NCI-H2107 (cell line): ENCODE data around the gene NEURL1.
"Not testable (repeated sequence)": the region's sequence is repeated elsewhere in the genome, so short reads cannot be mapped to it uniquely, and the experiment has no call there.

Experiments used
- DNase-seq: peaks from one replicate; lab custom pipeline; 2025; lab: John Stamatoyannopoulos, UW

The NEURL1 gene

DNA sequence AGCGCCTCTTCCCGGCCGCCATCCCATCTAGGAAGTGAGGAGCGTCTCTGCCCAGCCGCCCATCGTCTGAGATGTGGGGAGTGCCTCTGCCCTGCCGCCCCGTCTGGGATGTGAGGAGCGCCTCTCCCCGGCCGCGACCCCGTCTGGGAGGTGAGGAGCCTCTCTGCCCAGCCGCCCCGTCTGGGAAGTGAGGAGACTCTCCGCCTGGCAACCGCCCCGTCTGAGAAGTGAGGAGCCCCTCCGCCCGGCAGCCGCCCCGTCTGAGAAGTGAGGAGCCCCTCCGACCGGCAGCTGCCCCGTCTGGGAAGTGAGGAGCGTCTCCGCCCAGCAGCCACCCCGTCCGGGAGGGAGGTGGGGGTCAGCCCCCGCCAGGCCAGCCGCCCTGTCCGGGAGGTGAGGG lies 113.5 kb downstream of the NEURL1 start:
- not testable (repeated sequence) for DNase-seq

DNA sequence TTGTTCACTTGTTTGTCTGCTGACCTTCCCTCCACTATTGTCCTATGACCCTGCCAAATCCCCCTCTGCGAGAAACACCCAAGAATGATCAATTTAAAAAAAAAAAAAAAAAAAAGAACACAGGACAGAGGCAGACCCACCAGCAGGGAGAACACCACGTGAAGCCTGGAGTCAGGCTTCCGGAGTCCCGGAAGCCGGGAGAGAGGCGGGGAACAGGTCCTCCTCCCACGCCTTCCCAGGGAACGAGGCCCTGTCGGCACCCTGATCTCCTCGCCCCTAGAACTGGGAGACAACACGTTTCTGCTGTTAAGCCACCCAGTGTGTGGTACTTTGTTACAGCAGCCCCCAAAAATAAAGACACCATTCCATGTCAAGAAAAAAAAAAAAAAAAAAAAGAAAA lies 114.6 kb downstream of the NEURL1 start:
- DNase-seq, result not testable (repeated sequence)

DNA sequence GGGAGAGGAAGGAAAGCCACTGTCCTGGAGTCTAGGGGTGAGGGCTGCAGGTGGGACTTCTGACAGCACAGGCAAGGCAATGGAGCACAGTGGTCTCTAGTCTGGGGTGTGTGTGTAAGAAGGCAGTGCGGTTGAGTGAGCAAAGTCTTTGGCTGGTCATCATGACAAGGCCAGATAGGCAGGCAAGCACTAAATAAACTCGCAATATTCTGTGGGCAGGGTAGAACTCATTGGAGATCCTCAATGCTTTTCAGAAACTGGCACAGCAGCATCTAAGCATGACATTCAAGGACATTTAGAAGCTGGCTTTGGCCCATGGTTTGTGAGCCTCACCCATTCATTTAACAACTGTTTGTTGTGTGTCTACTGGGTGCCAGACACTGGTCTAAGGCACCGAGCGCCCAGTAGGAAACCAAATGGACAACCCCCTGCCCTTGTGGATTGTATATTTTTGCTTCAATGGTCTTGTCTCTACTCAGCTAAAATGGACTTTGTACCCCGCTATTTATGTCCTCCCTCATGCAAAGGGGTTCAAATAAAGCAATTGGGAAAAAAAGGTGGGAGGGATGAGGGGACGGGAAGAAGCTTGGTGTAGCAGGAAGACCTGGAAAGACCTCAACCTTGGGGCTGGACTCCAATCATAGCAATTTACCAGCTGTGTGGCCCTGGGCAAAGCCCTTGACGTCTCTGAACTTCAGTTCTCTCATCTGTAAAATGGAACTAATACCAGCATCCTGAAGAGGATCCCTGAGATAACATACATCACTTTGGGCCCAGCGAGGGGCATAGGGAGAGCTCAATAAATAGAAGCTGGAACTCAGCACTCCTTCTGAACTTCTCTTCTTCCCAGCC lies 116.0 kb downstream of the NEURL1 start:
- DNase-seq, result no peak

DNA sequence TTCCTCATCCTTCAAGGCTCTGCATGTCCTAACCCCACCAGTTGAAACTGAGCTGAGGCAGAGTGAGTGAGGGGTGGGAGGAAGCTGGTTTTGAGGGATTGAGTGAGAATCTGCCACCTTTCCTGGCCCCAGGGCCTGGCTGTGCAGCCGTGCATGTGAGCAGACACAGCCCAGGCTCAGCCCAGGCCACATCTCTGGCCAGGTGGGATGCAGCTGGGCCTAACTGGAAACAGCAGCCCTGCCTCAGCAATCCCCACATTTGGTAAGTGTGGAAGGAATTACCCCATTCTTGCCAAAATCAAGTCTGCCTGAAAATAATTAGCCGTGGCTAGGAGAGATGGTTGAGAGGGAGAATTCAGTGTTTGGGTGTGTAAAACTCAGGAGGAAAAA lies 116.6 kb downstream of the NEURL1 start:
- DNase-seq, result no peak

DNA sequence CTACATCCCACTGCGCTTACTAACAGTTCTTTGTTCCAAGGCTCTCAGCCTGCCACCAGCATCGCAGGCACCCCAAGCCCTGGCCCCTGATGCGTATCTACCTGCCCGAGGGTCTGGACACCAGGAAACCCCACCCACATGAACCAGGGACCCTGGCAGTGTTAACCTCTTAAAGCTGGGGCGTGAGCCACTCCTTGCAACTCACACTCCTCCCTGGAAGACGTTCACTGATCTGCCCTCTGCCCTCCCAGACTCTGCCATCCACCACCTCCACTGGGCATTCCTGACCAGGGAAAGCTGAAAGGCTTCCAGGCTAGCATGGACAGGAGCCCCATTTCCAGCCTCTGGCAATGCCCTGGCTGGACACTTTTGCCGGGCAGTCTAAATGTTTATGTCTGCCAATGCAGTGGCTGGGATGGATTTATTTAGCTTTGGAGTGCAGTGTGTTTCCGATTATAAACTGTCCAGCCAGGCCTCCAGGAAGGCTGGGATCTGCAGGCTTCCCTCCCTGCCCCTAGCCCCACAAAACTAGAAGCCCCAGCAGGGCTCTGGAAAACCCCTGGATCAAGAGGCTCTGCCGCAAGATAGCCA lies 117.5 kb downstream of the NEURL1 start:
- no peak for DNase-seq

DNA sequence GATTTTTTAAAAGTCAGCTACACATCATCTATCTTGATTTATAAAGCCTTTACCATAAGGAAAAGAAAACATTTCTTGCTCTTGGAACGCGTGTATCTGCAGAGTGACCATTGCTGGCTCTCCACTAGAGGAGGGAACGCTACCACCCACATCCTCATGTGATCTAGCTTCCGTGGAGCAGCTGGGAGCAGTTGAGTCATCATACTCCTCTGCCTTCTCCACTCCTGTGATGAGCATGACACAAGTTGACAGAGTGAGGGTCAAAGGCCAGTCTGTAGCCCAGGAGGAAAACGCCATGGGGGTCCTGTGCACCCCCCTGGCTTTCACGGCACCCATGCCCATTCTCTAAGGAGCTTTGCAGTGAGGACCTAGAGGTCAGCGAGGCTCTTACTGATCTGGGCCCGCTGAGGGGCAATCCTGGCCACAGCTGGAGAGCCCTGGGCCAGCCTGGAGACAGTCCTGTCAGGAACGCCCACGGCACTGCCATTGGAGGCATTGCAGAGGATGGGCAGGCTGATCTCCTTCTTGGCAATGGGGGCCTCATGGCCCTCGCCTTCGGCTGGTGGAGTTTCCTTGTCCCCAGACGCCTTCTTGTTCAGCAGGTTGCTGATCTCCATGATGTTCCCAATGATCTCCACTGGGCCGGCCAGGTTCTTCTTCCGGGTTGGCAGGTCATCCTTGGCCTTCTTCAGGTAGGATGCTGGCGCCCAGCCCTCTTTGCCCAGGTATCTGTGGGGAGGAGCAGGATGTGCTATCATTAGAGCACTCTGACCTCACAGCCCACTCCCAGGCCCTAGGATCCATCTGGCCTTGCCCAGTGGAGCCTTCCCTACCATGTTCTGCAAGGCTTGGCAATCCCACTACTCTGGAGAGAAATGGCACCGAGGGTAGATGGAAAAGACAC lies 119.2 kb downstream of the NEURL1 start:
- no peak for DNase-seq

DNA sequence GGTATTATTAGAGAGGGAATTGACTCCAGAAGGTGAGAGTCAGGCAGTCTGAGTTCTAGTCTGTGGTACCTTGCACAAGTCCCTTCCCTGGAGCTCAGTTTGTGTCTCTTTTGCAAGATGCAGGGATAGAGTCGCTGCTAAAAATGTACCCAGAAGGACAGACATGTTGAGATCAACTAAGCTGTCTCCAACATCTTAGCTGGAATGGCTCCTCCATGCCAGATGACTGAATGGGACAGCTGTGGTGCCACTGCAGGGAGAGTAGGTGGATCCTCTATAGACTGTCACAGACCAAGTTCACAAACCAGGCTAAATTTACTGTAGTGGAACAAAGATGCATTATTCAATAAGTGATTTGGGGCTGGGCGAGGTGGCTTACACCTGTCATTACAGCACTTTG lies 120.1 kb downstream of the NEURL1 start:
- no peak for DNase-seq

DNA sequence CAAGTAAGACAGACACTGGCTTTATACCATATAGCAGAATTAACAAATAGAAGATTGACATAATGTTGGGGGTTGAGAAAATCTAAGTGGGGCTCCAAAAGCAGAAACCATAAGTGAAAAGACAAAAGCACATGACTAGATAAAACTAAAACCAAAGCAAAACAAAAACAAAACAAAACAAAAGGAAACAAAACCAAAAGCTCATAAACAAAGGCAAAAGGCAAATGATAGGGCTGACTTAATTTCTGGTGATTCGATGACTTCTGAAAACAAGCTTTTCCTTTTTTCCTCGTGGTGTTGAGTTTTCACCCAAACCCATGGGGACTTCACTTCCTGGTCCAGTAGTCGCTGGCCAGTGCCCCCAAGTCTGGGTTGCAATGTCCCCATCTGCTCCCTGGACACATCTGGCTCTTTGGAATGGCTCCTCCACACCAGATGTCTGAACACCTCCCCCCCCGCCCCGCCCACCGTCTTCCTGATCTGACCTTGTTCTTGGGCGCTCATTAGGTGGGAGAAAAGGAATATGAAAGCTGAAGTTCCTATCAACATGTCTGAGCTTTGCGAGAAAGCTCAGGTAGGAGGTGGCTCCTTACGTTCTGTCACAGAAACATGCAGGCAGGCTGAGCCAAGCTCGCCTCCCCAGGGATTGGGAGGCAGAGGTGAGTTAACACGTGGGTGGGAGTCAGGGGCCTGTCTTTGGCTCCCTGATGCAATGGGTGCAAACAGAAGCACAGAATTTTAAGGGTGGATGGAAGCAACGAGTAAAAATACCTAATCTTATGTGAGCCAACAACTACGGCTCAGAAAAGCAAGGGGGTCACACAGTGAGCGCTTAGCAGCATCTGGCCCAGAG lies 121.0 kb downstream of the NEURL1 start:
- no peak for DNase-seq

DNA sequence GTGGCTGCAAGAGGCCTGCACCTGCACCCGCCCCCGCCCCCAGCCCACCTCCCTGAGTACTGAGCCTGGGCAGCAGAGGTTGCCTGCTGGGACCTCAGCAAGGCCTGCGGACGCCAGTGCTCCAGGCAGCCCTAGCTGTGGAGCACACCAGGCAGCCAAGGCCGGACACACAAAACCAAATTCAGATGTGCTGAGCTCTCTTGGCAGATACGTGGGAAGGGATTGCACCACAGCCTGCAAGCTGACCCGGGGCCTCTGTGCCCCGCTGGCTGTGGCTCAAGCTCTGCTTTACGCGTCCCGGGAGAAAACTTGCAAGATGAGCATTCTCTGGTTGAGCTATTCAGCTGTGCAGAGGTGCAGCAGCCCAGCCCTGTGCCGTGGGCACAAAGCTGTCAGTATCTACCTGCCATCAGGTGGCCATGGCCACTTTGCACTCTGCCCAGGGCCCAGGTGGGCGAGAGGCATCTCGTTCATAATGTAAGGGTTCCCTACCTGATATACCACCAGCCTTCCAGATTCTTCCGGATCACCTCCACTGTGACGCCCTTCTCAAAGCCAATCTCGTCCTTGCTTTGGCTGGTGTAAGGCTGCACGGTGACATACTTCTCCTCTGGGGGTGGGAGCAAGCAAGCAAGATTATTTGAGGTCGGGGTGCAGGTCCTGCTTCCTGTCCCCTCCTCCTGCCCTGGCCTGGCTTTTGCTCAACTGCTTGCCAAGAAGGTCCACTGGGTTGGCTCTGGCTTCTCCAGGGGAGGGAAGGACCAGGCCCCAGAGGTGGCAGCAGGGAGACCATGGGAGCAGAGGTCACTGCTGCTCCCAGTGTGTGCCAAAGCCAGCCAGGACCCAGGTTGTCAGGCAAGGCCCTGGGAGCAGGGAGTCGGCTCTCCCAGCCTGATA lies 123.4 kb downstream of the NEURL1 start:
- no peak for DNase-seq

DNA sequence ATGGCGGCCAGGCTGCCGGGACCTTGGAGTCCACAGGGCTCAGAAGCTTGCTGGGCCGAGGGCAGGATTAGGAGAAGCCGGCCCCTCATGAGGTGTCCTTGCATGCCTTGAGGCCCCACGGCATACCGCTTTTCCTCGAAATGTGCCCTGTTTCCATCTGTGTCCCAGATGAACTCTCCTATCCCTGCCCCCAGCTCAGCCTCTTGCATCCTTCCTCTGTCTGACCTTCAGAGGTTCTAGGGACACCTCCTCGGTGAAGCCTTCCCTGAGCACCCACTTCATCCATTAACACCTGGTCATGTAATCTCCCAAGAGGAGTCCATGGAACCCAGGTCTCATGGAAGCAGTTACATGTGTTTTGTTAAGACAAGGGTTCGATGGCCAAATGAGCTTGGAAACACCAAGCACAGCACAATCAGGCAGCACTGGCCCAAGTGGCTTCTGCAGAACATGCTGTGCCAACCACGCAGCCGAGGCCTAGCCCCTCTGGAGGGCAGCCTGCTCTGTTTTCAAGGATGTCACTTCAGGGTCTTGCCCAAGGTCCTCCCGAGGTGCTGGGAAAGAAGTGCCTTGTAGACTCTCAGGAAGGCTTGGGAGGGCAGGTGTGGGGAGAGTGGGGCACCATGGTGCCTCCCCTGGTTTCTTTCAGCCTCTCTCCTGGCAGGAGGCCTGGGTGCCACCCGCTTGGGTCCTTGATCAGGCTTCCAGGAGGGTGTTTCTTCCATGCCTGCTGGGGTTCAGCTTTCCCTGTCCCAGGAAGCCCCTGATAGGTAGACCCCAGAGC lies 124.3 kb downstream of the NEURL1 start:
- DNase-seq, result no peak

DNA sequence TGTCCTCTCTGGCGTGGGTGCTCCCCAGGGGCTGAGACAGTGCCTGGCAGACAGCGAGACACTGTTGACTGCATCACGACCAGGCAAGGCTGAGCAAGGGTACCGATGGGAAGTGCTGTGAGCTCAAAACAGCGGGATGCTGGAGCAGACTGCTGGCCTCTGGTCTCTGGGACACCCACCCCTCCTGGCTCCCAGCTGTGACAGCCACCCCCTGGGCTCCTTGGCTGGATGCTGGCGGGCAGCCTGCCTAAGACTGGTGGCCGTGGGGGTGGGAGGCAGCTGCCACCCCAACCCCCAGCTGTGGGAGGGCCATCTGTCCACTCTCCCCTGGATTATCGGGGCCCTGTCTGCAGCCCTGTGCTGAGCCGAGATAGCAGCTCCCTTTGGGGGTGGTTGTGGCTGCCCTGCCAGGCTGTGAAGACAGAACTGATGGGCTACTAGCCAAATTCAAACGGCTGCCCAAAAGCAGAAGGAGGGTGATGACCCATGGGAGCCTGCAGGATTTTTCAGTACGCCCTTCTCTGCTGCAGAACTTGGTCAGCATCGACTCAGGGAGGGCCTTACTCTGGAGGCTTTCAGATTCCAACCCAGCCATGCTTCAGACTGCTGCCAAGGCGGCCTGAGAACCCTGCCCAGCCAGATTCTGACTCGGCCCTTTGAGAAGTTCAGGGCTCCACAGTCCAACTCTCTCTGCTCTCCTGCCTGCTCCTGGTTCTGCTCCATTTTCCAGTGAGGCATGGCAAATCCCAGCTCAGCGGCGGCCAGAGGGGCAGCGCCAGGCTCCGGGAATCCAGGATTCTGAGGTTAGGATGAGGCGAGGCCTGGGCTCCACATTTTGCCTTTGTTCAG lies 125.3 kb downstream of the NEURL1 start:
- DNase-seq, result no peak

DNA sequence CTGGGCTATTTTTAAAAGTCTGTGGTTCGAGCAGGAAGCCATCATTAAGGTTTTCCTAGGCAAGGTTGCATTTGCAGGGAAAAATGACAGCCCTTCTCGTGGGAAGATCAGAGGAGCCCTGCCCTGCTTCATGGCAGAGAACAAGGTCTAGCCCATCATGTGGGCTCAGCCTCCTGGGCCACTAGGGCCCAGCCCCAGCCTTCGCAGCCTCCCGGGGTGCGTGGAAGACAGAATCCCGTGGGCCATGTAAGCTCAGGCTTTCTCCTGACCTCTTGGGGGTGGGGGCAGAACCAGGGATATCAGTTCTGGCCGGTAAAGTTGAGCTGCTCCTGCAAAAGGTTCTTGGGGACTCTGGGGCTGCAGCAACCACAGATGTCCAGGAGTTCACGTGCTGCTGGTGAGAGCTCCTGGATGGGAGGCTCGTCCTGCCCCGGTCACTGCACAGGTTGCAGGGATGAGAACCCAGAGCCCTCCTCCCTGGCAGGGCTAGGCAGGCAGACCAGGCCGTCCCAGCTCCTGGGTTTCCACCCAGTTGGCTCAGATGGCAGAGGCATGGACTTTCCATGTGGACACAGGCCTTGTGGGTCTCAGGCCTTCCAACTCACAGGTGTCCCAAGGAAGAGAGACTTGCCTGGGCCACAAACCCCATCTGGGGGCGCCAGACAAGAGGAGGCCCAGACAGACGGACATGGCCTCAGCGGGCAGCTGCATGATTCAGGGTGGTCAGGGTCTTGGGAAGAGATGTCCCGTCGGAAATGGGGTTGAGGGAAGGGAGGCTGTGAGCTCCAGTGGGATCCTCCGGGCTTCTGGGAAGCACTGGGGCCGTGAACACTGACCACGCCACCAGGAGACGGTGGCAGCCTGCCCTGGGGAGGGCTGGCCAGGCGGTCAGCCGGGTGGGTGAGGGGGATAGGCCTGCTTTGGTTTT lies 126.2 kb downstream of the NEURL1 start:
- DNase-seq, result no peak

DNA sequence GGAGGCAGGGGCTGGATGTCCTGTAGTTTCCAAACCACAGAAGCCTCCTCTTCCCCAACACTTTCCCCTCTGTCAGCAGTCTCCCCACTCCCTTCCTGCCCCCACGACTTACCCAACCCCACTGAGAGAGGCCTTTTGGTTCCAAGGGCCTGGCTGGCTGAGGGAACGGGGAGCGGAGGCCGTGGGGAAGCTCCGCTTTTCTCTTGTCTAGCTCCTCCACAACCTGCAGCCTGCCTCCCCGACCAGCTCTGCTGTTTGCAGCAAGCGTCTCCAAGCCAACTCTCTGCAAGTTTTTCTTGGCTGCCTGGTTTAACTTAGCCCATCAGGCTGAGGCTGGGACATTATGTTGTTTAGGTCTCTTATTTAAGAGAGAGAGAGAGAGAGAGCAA lies 126.8 kb downstream of the NEURL1 start:
- DNase-seq, result no peak

DNA sequence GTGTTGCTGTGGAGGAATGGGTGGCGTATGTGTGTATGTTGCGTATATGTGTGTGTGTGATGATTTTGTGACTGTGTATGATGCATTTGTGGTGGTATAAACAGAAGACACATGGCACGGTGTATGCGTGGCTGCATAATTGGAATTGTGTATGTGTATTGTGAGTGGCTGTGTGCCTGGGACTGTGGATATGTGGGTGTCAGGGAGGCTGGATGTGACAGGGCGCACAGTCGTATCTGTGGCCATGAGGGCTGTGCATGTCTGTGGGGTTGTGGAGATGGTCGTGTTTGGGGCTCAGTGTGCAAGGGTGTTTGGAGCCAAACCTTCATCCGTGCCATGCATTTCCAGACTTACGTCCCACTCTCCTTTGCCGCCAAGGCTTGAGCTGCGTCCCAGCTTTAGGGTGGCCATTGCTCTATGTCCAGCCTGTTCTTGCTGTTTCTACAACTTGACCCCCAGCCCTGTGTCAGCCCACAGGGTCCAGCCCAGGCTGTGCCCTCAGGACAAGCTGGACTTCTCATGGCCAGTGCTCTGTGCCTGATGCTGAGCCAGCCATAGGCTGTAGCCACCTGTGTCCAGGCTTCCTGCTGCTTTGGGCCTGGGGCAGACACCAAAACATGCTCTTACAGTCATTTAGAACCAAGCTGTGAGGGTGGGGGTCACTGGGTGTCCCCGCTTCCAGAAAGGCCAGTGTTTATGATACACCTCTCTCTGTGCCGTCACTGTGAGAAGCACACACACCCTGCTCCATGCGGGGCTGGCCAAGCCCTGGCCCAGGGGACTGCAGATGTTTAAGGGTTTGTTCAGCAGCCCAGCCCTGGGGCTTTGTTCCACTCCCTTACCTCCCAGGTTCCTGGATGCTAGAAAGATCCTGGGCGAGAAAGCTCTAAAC lies 127.6 kb downstream of the NEURL1 start:
- no peak for DNase-seq

DNA sequence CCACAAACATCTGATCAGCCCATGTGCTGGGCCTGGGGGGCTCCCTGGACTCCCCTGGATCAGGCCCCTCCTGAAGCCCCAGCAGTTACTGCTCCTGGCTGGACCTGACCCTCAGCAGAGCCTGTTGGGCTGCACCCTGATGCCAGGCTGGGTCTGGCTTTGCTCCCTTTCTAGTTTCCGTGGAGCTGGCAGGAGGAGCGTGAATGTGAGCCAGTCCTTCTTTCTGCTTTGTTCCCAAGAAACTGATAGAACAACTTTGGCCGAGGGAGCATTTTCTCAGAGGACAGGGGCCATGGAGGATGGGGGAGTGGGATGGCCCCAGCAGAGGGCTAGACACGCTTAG lies 128.2 kb downstream of the NEURL1 start:
- no peak for DNase-seq

DNA sequence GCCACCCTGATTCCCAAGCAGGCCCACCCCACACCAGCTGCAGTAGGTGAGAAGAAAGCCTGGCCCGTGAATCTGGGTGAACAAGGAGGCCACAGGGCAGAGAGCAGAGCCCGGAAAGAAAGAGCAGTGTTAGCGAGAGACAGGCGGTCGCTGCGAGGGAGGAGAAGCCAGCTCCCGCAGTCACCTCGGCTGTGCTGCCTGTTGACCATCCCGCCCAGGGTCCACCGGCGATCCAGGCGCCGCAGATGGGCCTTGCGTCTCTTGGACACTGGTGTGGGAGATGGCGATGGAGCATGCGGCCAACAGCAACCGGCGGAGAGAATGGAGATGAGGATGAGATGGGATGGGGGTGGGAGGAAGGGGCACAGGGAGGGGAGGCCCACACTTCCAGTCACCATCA lies 128.8 kb downstream of the NEURL1 start:
- DNase-seq, result no peak
